ENCODE measurements around the gene PLA2G5.

GRCh38 chr1:20138961-20139550 lies 69.1 kb downstream of the PLA2G5 start, which contains the start of gene PLA2G2F:
- TF ChIP-seq CTCF (conservative IDR thresholded peaks at IDR 0.05), result no peak
- no peak for TF ChIP-seq EZH2 (IDR thresholded peaks at IDR 0.05; ENCODE audit: low read depth)

All from PC-9 (cell line).